GM19043 (cell line): ENCODE measurements around the gene WFDC10A.
"Not testable (repeated sequence)": the region's sequence is repeated elsewhere in the genome, so short reads cannot be mapped to it uniquely, and the experiment has no call there.

Source experiments
- ATAC-seq: cut with Tn5 transposase; IDR thresholded peaks from one replicate; pipeline ENCODE4 v1.9.1; 2021; ENCODE audit warnings: low read depth; ENCODE audit not compliant: unreplicated experiment

WFDC10A gene

DNA sequence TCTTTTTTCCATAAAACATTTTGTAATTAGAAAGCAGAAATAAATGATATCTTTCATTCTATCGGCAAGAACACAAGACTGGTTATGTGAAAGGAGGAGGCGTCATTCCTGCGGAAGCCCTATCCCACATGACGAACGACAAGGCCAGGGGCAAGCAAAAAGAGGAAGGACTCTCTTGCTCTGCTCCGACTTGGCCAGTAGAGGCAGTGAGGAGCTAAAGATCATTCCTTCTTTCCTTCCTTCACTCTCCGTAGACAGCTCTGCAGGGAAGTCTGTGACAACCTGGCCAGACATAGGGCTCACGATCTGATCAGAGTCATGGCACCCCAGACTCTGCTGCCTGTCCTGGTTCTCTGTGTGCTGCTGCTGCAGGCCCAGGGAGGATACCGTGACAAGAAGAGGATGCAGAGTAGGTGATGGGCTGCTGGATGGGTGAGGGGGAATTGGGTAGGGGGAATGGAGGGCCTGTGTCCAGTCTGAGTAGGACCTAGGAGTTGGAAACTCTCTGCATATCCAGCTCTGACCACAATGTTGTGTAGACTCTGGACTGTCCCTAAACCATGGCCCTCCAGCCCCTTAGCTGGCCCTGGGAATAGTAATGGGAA is at the start of gene WFDC10A:
Gene WFDC10A, plus strand, starts transcription at position 244 of the 605 bp plus-strand sequence. Its CDS starts 75 bp downstream, at position 319.
- ATAC-seq: no peak

DNA sequence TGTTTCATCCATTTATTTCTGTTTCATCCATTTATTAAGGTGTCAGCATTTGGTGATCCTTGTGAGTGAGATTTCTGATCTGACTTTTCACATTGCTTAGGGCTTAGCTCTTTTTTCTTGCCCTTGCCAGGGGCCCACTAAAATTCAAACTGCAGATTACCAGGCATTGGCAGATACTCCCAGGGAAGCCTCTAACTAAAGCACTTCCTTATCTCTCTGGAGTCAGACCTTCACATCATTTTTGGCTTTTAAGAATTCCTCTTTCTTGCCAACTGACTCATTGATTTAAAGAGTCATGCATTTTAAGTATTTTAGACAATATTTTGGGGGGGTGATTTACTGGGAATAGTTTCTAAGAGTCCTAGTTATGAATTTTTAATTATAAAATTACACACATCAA is 47.8 kb upstream of the WFDC10A start:
- no peak for ATAC-seq

DNA sequence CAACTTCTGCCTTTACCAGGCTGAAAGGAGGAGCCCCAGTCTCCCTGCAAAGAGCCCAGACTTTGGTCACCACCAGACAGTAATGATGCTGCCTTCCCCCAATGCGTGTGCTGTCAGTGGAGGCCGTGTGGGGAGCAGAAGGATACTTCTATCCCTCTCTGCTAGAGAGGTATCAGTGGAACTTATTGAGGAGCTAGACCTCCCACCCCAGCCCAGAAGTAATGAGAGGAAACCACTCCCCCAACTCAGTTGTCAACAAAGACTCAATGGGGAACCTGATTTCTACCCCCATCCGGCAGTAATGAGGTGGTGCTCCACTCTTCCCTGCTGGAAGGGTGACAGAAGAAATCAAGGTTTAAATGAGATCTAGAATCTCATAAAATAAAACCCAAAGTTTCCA is 46.0 kb upstream of the WFDC10A start:
- ATAC-seq: no peak

DNA sequence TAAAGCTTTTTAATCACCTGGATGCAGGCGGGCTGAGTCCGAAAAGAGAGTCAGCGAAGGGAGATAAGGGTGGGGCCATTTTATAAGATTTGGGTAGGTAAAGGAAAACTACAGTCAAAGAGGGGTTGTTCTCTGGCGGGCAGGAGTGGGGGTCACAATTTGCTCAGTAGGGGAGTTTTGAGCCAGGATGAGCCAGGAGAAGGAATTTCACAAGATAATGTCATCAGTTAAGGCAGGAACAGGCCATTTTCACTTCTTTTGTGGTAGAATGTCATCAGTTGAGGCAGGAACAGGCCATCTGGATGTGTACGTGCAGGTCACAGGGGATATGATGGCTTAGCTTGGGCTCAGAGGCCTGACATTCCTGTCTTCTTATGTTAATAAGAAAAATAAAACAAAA is 45.2 kb upstream of the WFDC10A start:
- not testable (repeated sequence) for ATAC-seq

DNA sequence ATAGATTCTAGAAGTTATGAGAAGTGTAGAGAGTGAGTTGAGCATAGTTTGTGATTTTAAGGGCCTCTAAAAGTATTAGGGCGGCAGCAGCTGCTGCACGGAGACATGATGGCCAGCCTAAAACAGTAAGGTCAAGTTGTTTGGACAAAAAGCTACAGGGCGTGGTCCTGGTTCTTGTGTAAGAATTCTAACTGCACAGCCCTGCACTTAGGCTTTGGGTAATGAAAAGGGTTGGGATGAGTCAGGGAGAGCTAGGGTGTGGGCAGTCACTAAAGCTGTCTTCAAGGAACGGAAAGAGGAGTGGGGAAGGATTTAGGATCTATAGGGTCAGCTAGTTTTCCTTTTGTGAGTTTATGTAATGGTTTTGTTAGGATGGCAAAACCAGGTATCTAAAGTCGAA is 43.6 kb upstream of the WFDC10A start:
- not testable (repeated sequence) for ATAC-seq

DNA sequence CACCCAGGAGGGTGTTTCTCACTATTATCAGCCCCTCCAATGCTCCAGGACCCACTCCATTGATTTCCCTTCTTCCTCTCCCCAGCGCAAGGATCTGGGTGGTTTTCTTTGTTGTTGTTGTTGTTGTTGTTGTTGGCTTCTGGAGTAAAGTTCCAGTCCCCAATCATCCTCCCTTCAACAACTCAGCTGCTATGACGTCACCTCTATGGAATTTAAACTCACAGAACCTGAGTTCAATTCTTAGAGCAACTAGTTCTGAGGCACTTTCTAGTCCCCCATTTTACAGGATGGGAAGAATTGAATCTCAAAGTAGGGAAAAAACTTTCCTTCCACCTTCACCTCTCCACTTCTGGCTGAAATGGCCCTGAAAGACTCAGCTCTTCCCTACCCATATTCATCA is 40.7 kb upstream of the WFDC10A start:
- no peak for ATAC-seq

DNA sequence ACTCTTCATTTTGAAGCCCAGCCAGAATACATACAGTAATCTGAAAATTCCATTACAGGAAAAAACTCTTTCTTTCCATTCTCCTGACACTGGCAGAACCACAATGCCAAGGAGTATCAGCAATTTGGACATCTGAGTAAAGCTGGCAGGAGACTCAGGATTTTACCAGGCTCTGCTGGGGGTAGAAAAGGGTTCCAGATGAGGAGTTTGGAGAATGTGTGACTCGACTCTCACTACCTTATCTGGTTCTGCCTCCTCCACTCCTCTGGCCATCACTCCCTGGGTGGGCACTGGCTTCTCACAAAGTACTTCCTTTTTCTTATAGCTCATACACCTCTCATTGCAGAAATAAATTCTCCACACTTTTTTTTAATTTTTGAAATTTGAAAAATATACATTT is 39.8 kb upstream of the WFDC10A start:
- ATAC-seq: no peak

DNA sequence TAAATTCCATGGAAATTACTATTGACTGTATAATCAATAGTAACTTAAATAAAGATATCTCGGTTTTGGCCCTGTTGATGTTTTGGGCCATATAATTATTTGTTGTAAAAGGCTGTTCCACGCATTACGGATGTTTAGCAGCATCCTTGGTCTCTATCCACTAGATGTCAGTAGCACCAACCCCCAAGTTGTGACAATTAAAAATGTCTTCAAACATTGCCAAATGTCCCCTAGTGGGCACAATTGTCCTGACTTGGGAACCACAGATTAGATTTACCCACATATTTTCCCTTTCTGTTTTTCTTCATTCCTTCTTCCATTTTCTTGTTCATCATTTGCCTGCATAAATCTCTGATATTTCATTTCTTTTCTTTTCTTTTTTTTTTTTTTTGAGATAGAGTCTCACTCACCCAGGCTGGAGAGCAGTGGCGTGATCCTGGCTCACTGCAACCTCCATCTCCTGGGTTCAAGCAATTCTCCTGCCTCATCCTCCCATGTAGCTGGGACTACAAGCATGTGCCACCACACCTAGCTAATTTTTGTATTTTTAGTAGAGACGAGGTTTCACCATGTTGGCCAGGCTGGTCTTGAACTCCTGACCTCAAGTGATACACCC is 36.9 kb upstream of the WFDC10A start:
- no peak for ATAC-seq

DNA sequence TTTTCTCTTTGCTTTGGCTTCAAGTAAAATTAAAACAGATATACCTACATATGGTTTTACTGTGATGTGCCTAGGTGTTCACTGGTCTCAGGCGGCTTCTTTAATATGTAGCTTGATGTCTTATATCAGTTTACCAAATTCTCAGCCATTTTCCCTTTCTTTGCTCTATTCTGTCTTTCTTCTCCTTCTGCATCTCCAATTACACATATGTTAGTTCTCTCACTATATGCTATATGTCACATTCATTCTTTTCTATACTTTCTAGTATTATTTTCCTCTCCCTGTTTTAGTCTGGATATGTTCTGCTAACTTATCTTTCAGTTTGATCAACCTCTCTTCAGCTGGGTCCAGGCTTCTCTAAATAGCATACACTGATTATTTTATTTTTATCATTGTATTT is 36.0 kb upstream of the WFDC10A start:
- no peak for ATAC-seq

DNA sequence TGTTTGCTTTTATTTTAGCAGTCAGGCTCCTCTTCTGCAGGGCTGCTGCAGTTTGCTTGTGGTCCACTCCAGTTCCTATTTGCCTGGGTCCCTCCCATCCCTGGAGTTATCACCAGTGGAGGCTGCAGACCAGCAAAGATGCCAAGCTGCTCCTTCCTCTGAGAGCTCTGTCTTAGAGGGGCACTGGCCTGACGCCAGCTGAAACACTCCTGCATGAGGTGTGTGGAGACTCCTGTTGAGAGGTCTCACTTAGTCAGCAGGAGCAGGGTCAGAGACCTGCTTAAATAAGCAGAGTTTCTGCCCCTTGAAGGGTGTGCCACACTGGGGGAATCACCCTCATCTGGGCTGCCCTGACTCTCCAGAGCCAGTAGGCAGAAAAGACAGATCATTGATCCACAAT is 34.3 kb upstream of the WFDC10A start:
- ATAC-seq: no peak

DNA sequence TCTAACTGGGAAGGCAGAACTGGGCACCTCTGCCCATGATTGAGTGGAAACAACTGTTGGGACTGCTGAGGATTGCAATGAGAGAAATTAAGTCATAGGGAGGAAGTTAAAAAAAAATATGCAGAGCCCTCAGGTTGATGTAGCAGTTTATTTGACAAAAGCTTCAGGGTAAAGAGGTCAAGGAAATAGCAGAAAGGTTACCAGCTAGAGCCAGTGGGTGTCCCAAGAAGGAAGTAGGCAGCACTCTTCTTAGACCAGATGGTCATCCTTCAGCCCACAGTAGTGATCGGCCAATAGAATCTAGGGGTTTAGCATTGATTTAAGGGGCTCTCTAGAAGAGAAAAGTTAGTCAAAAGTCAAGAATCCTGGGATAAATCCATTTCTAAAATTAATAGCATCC is 21.7 kb upstream of the WFDC10A start:
- no peak for ATAC-seq

DNA sequence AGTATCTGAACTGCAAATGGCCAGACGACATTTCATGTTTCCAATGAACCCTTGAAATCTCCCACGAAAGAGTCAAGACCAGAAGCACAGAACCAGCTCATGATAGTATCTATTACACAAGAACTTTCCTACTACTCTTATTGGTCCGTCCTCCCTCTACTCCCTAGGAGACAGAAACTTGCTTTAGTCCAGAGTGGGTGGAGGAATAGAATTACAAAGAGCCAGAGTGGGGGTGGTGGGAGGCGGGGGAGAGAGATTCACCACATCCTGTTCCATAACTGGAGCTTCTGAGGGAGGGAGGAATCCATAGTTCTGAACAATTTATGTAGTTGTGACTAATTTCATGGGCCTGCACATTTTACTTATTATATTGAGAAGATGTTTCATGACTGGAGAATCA is 18.5 kb upstream of the WFDC10A start:
- no peak for ATAC-seq

DNA sequence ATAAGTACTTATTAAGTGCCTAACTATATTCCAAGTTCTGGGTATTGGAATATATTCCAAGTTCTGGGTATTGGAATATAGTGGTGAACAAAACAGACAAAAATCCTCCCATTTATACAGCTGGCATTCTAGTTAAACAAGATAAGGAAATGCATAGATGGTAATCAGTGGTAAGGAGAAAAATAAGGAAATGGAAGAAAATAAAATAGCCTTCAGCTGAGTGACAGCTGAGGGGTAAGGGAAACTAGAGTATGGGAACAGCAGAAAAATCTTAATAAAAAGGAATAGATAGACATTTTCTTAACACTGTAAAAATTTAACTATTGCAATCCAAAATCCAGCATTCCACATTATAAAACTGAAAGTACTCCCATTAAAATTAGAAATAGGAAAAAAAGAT is 17.2 kb upstream of the WFDC10A start:
- no peak for ATAC-seq

DNA sequence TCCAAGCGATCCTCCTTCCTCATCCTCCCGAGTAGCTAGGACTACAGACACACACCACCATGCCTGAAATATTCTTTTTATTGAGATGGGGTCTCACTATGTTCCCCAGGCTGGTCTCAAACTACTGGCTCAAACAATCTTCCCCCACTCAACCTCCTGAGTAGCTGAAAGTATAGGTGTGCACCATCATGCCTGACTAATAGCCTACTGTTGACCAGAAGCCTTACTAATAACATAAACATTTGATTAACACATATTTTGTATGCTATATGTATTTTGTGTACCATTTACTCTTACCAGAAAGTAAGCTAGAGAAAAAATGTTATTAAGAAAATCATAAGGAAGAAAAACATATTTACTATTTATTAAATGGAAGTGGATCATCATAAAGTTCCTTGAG is 11.9 kb upstream of the WFDC10A start:
- no peak for ATAC-seq

DNA sequence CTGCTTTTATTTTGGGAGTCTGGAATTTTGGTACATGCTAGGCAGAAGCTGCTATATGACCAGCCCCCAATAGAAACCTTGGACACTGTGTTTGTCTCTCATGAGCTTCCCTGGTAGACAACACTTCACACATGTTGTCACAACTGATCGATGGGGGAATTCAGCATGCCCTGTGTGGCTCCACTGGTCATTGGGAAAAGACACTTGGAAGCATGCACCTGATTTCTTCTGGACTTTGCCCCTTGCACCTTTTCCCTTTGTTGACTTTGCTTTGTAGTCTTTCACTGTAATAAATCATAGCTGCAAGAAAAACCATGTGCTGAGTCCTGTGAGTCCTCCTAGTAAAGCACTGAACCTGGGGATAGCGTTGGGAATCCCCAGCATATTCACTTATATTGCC is 7.9 kb upstream of the WFDC10A start:
- no peak for ATAC-seq

DNA sequence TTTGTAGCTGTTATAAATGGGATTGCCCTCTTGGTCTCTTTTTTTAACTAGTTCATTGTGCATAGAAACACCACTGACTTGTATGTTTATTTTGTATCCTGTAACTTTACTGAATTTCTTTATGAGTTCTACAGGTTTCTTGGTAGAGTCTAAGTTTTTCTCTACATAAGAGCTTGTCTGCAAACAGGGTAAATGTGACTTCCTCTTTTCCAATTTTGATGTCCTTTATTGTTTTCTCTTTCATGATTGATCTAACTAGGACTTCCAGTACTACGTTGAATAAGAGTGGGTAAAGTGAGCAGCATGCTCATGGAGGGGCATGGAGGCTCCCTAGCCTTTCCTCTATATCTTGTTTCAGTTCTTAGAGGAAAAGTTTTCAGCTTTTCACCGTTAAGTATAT is 3.0 kb upstream of the WFDC10A start:
- no peak for ATAC-seq

DNA sequence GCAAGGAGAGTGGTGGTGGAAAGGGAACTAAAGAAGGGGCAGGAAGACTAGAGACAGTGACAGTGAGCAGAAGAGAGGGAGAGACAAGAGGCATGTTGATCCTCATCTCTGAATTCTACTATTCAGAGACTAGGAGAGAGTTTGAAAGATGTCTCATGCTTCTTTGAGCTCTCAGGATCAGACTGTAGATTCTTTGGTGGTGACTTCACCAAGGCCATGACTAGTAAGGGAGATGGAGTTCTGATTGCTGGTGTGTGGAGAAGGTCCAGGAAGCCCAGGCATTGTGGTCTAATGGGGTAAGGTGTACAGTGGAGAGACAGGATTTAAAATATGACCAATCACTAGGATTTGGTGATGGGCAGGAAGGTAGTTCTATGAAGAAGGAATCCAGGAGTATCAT is 832 bp downstream of the WFDC10A start:
- no peak for ATAC-seq

DNA sequence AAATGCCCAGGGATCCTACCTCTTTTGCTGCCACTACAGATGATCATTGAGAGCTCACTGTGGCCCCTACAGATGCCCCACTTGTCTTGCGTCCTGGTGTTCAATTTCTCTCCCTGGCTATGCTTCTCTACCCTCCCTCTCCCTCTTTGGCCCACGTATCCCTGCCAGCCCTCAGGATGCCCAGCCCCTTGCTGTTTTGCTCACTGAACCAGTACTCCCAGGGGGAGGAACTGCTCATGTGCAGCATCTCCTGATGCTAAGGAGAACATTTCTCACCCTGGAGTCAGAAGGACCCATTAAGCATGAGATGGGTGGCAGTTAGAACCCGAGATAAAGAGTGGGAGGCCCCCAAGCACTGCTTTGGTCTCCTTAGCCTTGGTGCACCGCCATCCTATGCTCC is 1.6 kb downstream of the WFDC10A start, which contains the start of gene WFDC9:
Gene WFDC9, minus strand, starts transcription at position 101 of the 400 bp plus-strand sequence. CDS start 21,103 bp downstream, outside the sequence.
- no peak for ATAC-seq

DNA sequence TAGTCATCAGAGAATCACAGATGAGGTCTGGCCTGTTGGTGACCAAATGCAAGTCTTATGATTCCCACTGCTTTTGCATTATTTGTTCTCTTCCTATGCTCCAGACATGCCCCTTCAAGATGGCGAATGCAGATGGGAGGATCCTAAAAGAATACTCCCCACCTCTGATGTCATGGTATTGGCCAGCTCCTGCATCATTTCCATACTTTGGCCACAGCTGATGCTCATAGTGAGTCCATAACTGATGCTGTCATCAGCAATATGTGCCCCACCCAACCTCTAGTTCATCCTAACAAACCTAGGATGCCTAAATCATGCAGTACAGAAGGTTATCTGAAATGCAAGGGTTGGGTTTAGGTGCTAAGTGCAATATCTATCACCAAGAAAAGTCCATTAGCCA is 7.0 kb downstream of the WFDC10A start:
- ATAC-seq: no peak

DNA sequence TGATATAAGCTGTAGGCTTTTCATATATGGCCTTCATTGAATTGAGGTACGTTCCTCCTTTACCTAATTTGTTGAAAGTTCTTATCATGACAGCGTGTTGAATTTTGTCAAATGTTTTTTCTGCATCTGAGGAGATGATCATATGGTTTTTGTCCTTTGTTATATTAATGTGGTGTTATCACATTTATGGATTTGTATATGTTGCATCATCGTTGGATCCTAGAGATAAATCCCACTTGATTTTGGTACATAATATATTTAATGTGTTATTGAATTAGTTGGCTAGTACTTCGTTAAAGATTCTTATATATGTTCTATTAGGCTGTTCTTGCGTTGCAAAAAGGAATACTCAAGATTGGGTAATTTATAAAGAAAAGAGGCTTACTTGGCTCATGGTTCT is 10.1 kb downstream of the WFDC10A start:
- ATAC-seq: no peak

DNA sequence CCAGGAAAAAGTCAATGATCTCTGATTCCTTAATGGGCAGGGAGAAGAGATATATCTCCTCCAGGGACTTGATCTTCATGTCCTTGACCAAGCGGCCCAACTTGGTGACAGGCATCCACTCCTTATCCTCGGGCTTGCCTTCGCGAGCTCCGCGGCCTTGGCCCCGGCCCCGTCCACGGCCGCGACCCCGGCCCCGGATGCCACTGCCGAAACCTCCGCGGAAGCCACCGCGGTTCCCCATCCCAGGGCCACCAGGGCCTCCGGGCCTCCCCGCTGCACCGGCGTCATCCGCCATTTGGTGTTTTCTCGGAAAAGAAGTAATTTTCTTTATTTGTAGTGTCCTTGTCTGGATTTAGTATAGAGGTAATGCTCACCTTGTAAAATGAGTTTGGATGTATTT is 11.5 kb downstream of the WFDC10A start:
- ATAC-seq: not testable (repeated sequence)

DNA sequence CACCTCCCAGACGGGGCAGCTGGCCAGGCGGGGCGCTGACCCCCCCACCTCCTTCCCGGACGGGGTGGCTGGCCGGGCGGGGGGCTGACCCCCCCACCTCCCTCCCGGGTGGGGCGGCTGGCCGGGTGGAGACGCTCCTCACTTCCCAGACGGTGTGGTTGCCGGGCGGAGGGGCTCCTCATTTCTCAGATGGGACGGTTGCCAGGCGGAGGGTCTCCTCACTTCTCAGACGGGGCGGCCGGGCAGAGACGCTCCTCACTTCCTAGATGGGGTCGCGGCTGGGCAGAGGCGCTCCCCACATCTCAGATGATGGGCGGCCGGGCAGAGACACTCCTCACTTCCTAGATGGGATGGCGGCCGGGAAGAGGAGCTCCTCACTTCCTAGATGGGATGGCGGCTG is 16.3 kb downstream of the WFDC10A start:
- not testable (repeated sequence) for ATAC-seq

DNA sequence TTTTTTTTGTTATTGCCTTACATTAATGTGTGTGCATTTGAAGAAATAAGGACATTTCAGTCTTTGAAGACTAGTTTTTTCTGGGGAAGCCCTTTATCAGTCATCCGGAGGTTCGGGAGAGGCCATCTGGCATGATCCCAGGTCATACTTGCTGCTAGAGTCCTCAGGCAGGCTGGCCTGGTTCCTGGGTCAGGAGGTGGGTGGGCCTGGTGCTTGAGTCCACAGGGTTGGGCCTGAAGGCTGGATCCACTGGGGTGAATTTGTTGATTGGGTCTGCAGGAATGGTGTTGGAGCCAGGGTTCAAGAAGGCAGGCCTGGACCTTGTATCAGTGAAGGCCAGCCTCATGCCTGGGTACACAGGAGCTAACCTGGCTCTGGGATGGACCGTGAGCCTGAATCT is 17.3 kb downstream of the WFDC10A start:
- no peak for ATAC-seq
